Endodermal cell (in vitro differentiated cells): Measurements from ENCODE around the gene RIBC2. TPM values are rescaled to one million over a fixed set of nuclear protein-coding genes. Genes with fewer than 3 reads are reported as not detected.

Source experiments
- DNase-seq: peaks from one replicate; pipeline ENCODE4 v3.0.0-alpha.2; 2017
- H3K27ac ChIP-seq: 2 replicates; pipeline ENCODE4 v1.5.1; 2013; ENCODE audit warnings: mild to moderate bottlenecking, low read depth, low read length, moderate library complexity
- H3K27me3 ChIP-seq: 2 replicates; pipeline ENCODE4 v1.6.1; 2013; ENCODE audit warnings: mild to moderate bottlenecking, low read length, moderate library complexity; ENCODE audit not compliant: insufficient read depth, control insufficient read depth, poor library complexity, severe bottlenecking
- H3K36me3 ChIP-seq: 2 replicates; pipeline ENCODE4 v1.7.0; 2013; ENCODE audit warnings: mild to moderate bottlenecking, low read length, moderate library complexity; ENCODE audit not compliant: control insufficient read depth, insufficient read depth
- H3K4me1 ChIP-seq: one replicate; pipeline ENCODE4 v1.7.0; 2013; ENCODE audit warnings: low read length; ENCODE audit not compliant: control insufficient read depth, insufficient read depth
- H3K4me3 ChIP-seq: 2 replicates; pipeline ENCODE4 v1.5.1; 2013; ENCODE audit warnings: mild to moderate bottlenecking, low read length, moderate library complexity
- H3K9ac ChIP-seq: 2 replicates; pipeline ENCODE4 v1.6.1; 2013; ENCODE audit warnings: mild to moderate bottlenecking, low read length, moderate library complexity; ENCODE audit not compliant: poor library complexity, severe bottlenecking; ENCODE audit errors: extremely low read depth
- H3K9me3 ChIP-seq: 2 replicates; pipeline ENCODE4 v1.6.1; 2013; ENCODE audit warnings: mild to moderate bottlenecking, low read length, moderate library complexity; ENCODE audit not compliant: control insufficient read depth
- H3K27ac Mint-ChIP-seq: 2 replicates; pipeline ENCODE4 v1.8.0; 2020; ENCODE audit warnings: mixed read lengths
- H3K27me3 Mint-ChIP-seq: 2 replicates; pipeline ENCODE4 v1.8.0; 2021; ENCODE audit warnings: mild to moderate bottlenecking, mixed read lengths; ENCODE audit not compliant: insufficient read depth
- H3K36me3 Mint-ChIP-seq: 2 replicates; pipeline ENCODE4 v1.8.0; 2020; ENCODE audit warnings: low read depth, mixed read lengths
- H3K4me1 Mint-ChIP-seq: 2 replicates; pipeline ENCODE4 v1.8.0; 2020; ENCODE audit warnings: mixed read lengths
- H3K4me3 Mint-ChIP-seq: 2 replicates; pipeline ENCODE4 v1.8.0; 2020; ENCODE audit warnings: mild to moderate bottlenecking, moderate library complexity, mixed read lengths
- H3K9me3 Mint-ChIP-seq: 2 replicates; pipeline ENCODE4 v1.8.0; 2020; ENCODE audit warnings: mild to moderate bottlenecking, mixed read lengths
- CTCF ChIP-seq: fragments of 200-600 bp; sonication (generic); conservative IDR thresholded peaks from 2 replicates; pipeline ENCODE4 v1.5.0; 2021; ENCODE audit warnings: antibody characterized with exemption, mild to moderate bottlenecking
- WGBS, 2 experiments: methylation state at CpG; one replicate each; pipeline versions ENCODE4 v1.1.5 to v1.1.7; 2013; ENCODE audit warnings: missing lambda C conversion rate in 2 of 2, mixed read lengths in 1 of 2; ENCODE audit not compliant: insufficient coverage in 1 of 2, insufficient read length in 1 of 2; 5-methylcytosine and 5-hydroxymethylcytosine counted together
- total RNA-seq, 2 donors: library from RNA; stranded (reverse); fragmentation: NEBNext Ultra II Directional in 1 of 2; extraction: Animal tissue kit (Norgen Biotek cat#: 25700) in 1 of 2; gene quantifications; 2 replicates in 1 of 2; 3 replicates in 1 of 2; pipeline ENCODE4 v1.2.1, GENCODE V29; 2021

RIBC2 gene
- total RNA-seq, 2 donors from 2014 or later, result 10.6 to 15.2 TPM

- no peak overlapping the region for H3K4me3 ChIP-seq
- no peaks in the 10 kb centered on the region for H3K4me1 ChIP-seq
- H3K27ac ChIP-seq, result no peak overlapping the region
- H3K4me3 Mint-ChIP-seq, result no peak overlapping the region
- H3K27me3 ChIP-seq, result no peaks in the 10 kb centered on the region
- H3K9ac ChIP-seq, result no peak overlapping the region
- H3K27me3 Mint-ChIP-seq, result peaks cover 2% of the 10 kb centered on the region
- no peak overlapping the region for H3K27ac Mint-ChIP-seq
- TF ChIP-seq CTCF, result no peak
- WGBS, 2 experiments, result 83 to 92% methylated on average over 7 to 14 of the region's 14 CpGs
- no peaks in the 10 kb centered on the region for H3K4me1 Mint-ChIP-seq
- no peak for DNase-seq
- peaks cover 10% of the 10 kb centered on the region for H3K9me3 Mint-ChIP-seq
- H3K36me3 Mint-ChIP-seq, result peaks cover 30% of the 10 kb centered on the region
- peaks cover 5% of the 10 kb centered on the region for H3K36me3 ChIP-seq
- H3K9me3 ChIP-seq, result peaks cover 4% of the 10 kb centered on the region
Observed at GRCh38 chr22:45422237-45422983, 8.9 kb downstream of the RIBC2 start.

- Mint-ChIP-seq H3K4me3 (no peak overlapping the region), H3K36me3 (peaks cover 23% of the 10 kb centered on the region), H3K27me3 (peaks cover 2% of the 10 kb centered on the region), H3K27ac (no peak overlapping the region), H3K9me3 (peaks cover 10% of the 10 kb centered on the region), H3K4me1 (no peaks in the 10 kb centered on the region)
- Histone ChIP-seq H3K4me1 (no peaks in the 10 kb centered on the region), H3K9me3 (peaks cover 4% of the 10 kb centered on the region), H3K9ac (no peak overlapping the region), H3K27me3 (no peaks in the 10 kb centered on the region), H3K27ac (no peak overlapping the region), H3K4me3 (no peak overlapping the region), H3K36me3 (peaks cover 5% of the 10 kb centered on the region)
- TF ChIP-seq CTCF, result no peak
- WGBS, 2 experiments, result 82 to 88% methylated on average over 3 to 4 of the region's 4 CpGs
- no peak for DNase-seq
Observed at GRCh38 chr22:45423524-45423923, 10.0 kb downstream of the RIBC2 start.

DNA sequence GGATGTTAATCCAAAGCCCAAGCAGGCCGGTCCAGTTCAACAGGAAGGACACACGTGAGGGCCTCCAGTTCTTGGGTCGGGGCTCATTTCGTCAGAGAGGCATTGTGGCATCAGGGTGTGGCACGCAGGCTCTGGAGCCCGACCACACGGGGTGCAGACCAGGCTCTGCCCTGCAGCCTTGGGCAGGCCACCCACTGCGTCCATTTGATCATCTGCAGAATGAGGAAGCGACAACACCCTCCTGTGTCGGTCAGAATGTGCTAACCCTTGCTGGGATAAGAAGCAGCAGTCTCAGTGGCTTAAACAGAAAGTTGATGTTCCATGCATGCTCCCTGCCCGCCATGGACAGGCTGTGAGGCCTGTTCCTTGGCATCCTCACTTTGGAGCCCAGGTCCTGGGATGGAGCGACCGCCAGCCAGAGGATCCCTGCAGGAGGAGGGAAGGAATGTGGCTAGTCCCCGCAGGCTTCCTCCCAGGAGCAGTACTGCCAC lies 10.8 kb downstream of the RIBC2 start:
- Histone ChIP-seq H3K4me1 (no peaks in the 10 kb centered on the region), H3K4me3 (no peak overlapping the region), H3K27me3 (no peaks in the 10 kb centered on the region), H3K9ac (no peak overlapping the region), H3K27ac (no peak overlapping the region), H3K36me3 (no peaks in the 10 kb centered on the region), H3K9me3 (peaks cover 4% of the 10 kb centered on the region)
- Mint-ChIP-seq H3K27ac (no peak overlapping the region), H3K36me3 (peaks cover 16% of the 10 kb centered on the region), H3K27me3 (peaks cover 4% of the 10 kb centered on the region), H3K4me1 (no peaks in the 10 kb centered on the region), H3K4me3 (no peak overlapping the region), H3K9me3 (peaks cover 10% of the 10 kb centered on the region)
- no peak for TF ChIP-seq CTCF
- 91 to 92% methylated on average over 10 to 13 of the region's 14 CpGs for WGBS, 2 experiments
- DNase-seq, result no peak
